ENCODE measurements around the gene DMBT1.

DNA sequence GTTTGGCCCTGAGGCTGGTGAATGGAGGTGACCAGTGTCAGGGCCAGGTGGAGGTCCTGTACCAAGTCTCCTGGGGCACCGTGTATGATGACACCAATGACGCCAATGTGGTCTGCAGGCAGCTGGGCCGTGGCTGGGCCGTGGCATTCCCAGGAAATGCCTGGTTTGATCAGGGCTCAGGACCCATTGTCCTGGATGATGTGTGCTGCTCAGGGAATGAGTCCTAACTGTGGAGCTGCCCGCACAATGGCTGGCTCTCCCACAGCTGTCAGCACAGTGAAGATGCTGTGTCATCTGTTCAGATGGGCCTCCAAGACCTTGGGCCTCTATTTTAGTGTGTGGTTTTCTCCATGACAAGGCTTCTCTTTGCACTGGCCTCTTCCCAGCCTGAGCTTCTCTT is 64.0 kb downstream of the DMBT1 start:
- no peak for TF ChIP-seq FOXK2 (IDR thresholded peaks at IDR 0.05)
- TF ChIP-seq FOXM1 (IDR thresholded peaks at IDR 0.05; ENCODE audit: borderline replicate concordance), result no peak
- no peak for TF ChIP-seq SP1 (IDR thresholded peaks at IDR 0.05)
- TF ChIP-seq TARDBP (IDR thresholded peaks at IDR 0.05), result no peak
- TF ChIP-seq CTBP1 (IDR thresholded peaks at IDR 0.05; ENCODE audit: borderline replicate concordance), result no peak
- TF ChIP-seq ZNF384 (IDR thresholded peaks at IDR 0.05), result no peak
- TF ChIP-seq FOXA1 (IDR thresholded peaks at IDR 0.05), result no peak
- TF ChIP-seq BHLHE40 (IDR thresholded peaks at IDR 0.05; ENCODE audit: borderline replicate concordance), result no peak

All from HEK293T (cell line).